Neural cell (in vitro differentiated cells): ENCODE results near the gene CTSE.

Source experiments
- EP300 ChIP-seq: fragments of 450-650 bp; conservative IDR thresholded peaks from 2 replicates; pipeline ENCODE4 v1.6.1; 2014; ENCODE audit warnings: antibody characterized with exemption, mild to moderate bottlenecking, moderate library complexity; ENCODE audit not compliant: poor library complexity, severe bottlenecking
- EZH2 ChIP-seq: fragments of 200-600, 300-800 bp; shearing (Covaris generic), sonication (generic); IDR thresholded peaks from 2 replicates; pipeline ENCODE4 v1.6.1; 2014; ENCODE audit warnings: antibody characterized with exemption, low read length, borderline replicate concordance, mild to moderate bottlenecking; ENCODE audit not compliant: insufficient read depth, poor library complexity, severe bottlenecking
- MXI1 ChIP-seq: fragments of 450-650 bp; conservative IDR thresholded peaks from 2 replicates; pipeline ENCODE4 v1.6.1; 2014; ENCODE audit warnings: antibody characterized with exemption, mild to moderate bottlenecking; ENCODE audit not compliant: poor library complexity, severe bottlenecking
- POLR2AphosphoS5 ChIP-seq: IDR thresholded peaks from 2 replicates; pipeline ENCODE4 v1.6.1; 2012
- RAD21 ChIP-seq: fragments of 450-650 bp; conservative IDR thresholded peaks from 2 replicates; pipeline ENCODE4 v1.6.1; 2014; ENCODE audit warnings: antibody characterized with exemption, mild to moderate bottlenecking, moderate library complexity
- REST ChIP-seq: IDR thresholded peaks from 2 replicates; pipeline ENCODE4 v1.6.1; 2012; ENCODE audit warnings: borderline replicate concordance
- SMC3 ChIP-seq: fragments of 450-650 bp; conservative IDR thresholded peaks from 2 replicates; pipeline ENCODE4 v1.6.1; 2014; ENCODE audit warnings: antibody characterized with exemption, mild to moderate bottlenecking, moderate library complexity; ENCODE audit not compliant: poor library complexity
- TF ChIP-seq, protein P1 (sequence below): fragments of 450-650 bp; IDR thresholded peaks from 2 replicates; pipeline ENCODE4 v1.5.1; 2014; ENCODE audit warnings: antibody characterized with exemption, mild to moderate bottlenecking, moderate library complexity; ENCODE audit not compliant: poor library complexity, severe bottlenecking

GRCh38 chr1:205983925-205984725 lies 39.6 kb downstream of the CTSE start:
- TF ChIP-seq, protein P1, sequence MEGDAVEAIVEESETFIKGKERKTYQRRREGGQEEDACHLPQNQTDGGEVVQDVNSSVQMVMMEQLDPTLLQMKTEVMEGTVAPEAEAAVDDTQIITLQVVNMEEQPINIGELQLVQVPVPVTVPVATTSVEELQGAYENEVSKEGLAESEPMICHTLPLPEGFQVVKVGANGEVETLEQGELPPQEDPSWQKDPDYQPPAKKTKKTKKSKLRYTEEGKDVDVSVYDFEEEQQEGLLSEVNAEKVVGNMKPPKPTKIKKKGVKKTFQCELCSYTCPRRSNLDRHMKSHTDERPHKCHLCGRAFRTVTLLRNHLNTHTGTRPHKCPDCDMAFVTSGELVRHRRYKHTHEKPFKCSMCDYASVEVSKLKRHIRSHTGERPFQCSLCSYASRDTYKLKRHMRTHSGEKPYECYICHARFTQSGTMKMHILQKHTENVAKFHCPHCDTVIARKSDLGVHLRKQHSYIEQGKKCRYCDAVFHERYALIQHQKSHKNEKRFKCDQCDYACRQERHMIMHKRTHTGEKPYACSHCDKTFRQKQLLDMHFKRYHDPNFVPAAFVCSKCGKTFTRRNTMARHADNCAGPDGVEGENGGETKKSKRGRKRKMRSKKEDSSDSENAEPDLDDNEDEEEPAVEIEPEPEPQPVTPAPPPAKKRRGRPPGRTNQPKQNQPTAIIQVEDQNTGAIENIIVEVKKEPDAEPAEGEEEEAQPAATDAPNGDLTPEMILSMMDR, result peak; percentile 56
- TF ChIP-seq EZH2, result no peak
- TF ChIP-seq MXI1, result no peak
- peak; percentile 41 for TF ChIP-seq RAD21
- TF ChIP-seq SMC3, result no peak
- TF ChIP-seq REST, result no peak
- no peak for TF ChIP-seq POLR2AphosphoS5
- TF ChIP-seq EP300, result no peak
